Endodermal cell (in vitro differentiated cells): Measurements from ENCODE around the gene NUDT21. TPM values are rescaled to one million over a fixed set of nuclear protein-coding genes. Genes with fewer than 3 reads are reported as not detected.
"Not testable (repeated sequence)": the region's sequence is repeated elsewhere in the genome, so short reads cannot be mapped to it uniquely, and the experiment has no call there.

Experiments used
- DNase-seq: peaks from one replicate; pipeline ENCODE4 v3.0.0-alpha.2; 2017
- H3K27ac ChIP-seq: 2 replicates; pipeline ENCODE4 v1.5.1; 2013; ENCODE audit warnings: mild to moderate bottlenecking, low read depth, low read length, moderate library complexity
- H3K27me3 ChIP-seq: 2 replicates; pipeline ENCODE4 v1.6.1; 2013; ENCODE audit warnings: mild to moderate bottlenecking, low read length, moderate library complexity; ENCODE audit not compliant: insufficient read depth, control insufficient read depth, poor library complexity, severe bottlenecking
- H3K36me3 ChIP-seq: 2 replicates; pipeline ENCODE4 v1.7.0; 2013; ENCODE audit warnings: mild to moderate bottlenecking, low read length, moderate library complexity; ENCODE audit not compliant: control insufficient read depth, insufficient read depth
- H3K4me1 ChIP-seq: one replicate; pipeline ENCODE4 v1.7.0; 2013; ENCODE audit warnings: low read length; ENCODE audit not compliant: control insufficient read depth, insufficient read depth
- H3K4me3 ChIP-seq: 2 replicates; pipeline ENCODE4 v1.5.1; 2013; ENCODE audit warnings: mild to moderate bottlenecking, low read length, moderate library complexity
- H3K9ac ChIP-seq: 2 replicates; pipeline ENCODE4 v1.6.1; 2013; ENCODE audit warnings: mild to moderate bottlenecking, low read length, moderate library complexity; ENCODE audit not compliant: poor library complexity, severe bottlenecking; ENCODE audit errors: extremely low read depth
- H3K9me3 ChIP-seq: 2 replicates; pipeline ENCODE4 v1.6.1; 2013; ENCODE audit warnings: mild to moderate bottlenecking, low read length, moderate library complexity; ENCODE audit not compliant: control insufficient read depth
- H3K27ac Mint-ChIP-seq: 2 replicates; pipeline ENCODE4 v1.8.0; 2020; ENCODE audit warnings: mixed read lengths
- H3K27me3 Mint-ChIP-seq: 2 replicates; pipeline ENCODE4 v1.8.0; 2021; ENCODE audit warnings: mild to moderate bottlenecking, mixed read lengths; ENCODE audit not compliant: insufficient read depth
- H3K36me3 Mint-ChIP-seq: 2 replicates; pipeline ENCODE4 v1.8.0; 2020; ENCODE audit warnings: low read depth, mixed read lengths
- H3K4me1 Mint-ChIP-seq: 2 replicates; pipeline ENCODE4 v1.8.0; 2020; ENCODE audit warnings: mixed read lengths
- H3K4me3 Mint-ChIP-seq: 2 replicates; pipeline ENCODE4 v1.8.0; 2020; ENCODE audit warnings: mild to moderate bottlenecking, moderate library complexity, mixed read lengths
- H3K9me3 Mint-ChIP-seq: 2 replicates; pipeline ENCODE4 v1.8.0; 2020; ENCODE audit warnings: mild to moderate bottlenecking, mixed read lengths
- WGBS, 2 experiments: methylation state at CpG; one replicate each; pipeline versions ENCODE4 v1.1.5 to v1.1.7; 2013; ENCODE audit warnings: missing lambda C conversion rate in 2 of 2, mixed read lengths in 1 of 2; ENCODE audit not compliant: insufficient coverage in 1 of 2, insufficient read length in 1 of 2; 5-methylcytosine and 5-hydroxymethylcytosine counted together
- total RNA-seq, 2 donors: library from RNA; stranded (reverse); fragmentation: NEBNext Ultra II Directional in 1 of 2; extraction: Animal tissue kit (Norgen Biotek cat#: 25700) in 1 of 2; gene quantifications; 2 replicates in 1 of 2; 3 replicates in 1 of 2; pipeline ENCODE4 v1.2.1, GENCODE V29; 2021
- TF ChIP-seq, protein P1 (sequence below): fragments of 200-600 bp; sonication (generic); conservative IDR thresholded peaks from 2 replicates; pipeline ENCODE4 v1.5.0; 2021; ENCODE audit warnings: antibody characterized with exemption, mild to moderate bottlenecking

Gene NUDT21
- total RNA-seq, 2 donors from 2014 or later, result 177 to 185 TPM

DNA sequence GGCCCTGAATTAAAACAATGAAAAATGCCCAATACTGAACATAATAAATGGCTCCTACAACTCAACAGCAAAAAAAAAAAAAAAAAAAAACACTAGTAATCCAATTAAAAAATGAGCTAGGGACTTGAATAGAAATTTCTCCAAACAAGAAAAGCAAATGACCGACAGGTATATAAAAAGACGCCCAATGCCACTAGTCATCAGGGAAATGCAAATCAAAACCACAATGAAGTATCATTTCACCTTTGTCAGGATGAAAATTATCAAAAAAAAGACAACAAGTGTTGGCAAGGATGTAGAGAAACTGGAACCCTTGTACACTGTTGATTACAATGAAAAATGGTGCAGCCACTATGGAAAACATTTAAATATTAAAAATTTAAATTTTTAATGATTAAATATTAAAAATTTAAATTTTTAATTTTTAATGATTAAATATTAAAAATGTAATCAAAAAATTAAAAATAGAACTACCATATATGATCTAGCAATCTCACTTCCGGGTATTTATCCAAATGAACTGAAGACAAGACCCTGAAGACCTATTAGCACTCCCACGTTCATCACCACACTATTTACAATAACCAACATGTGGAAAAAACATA, 40.6 kb upstream of the NUDT21 start:
- Histone ChIP-seq H3K27ac (no peak overlapping the region), H3K9ac (no peak overlapping the region), H3K27me3 (no peaks in the 10 kb centered on the region), H3K9me3 (no peaks in the 10 kb centered on the region), H3K4me3 (no peak overlapping the region), H3K4me1 (no peaks in the 10 kb centered on the region), H3K36me3 (peaks cover 16% of the 10 kb centered on the region)
- Mint-ChIP-seq H3K4me1 (no peaks in the 10 kb centered on the region), H3K27ac (no peak overlapping the region), H3K36me3 (peaks cover 30% of the 10 kb centered on the region), H3K9me3 (no peaks in the 10 kb centered on the region), H3K27me3 (no peaks in the 10 kb centered on the region), H3K4me3 (no peak overlapping the region)
- no peak for DNase-seq
- TF ChIP-seq, protein P1, sequence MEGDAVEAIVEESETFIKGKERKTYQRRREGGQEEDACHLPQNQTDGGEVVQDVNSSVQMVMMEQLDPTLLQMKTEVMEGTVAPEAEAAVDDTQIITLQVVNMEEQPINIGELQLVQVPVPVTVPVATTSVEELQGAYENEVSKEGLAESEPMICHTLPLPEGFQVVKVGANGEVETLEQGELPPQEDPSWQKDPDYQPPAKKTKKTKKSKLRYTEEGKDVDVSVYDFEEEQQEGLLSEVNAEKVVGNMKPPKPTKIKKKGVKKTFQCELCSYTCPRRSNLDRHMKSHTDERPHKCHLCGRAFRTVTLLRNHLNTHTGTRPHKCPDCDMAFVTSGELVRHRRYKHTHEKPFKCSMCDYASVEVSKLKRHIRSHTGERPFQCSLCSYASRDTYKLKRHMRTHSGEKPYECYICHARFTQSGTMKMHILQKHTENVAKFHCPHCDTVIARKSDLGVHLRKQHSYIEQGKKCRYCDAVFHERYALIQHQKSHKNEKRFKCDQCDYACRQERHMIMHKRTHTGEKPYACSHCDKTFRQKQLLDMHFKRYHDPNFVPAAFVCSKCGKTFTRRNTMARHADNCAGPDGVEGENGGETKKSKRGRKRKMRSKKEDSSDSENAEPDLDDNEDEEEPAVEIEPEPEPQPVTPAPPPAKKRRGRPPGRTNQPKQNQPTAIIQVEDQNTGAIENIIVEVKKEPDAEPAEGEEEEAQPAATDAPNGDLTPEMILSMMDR, result no peak
- WGBS, 2 experiments, result 87% methylated on average over 4 of the region's 4 CpGs; no CpG with 5 or more reads in 1 of the 2 experiments

DNA sequence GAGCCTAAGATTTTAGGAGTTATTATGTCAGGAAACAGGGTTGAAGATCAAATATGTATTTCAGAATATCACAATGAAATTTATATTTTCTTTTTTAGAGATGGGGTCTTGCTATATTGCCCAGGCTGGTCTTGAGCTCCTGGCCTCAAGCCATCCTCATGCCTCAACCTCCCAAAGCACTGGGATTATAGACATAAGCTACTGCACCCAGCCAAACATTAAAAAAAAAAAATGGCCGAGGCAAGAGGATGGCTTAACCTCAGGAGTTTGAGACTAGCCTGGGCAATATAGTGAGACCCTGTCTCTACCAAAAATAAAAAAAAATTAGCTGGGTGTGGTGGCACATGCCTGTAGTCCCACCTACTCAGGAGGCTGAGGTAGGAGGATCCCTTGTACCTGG, 37.7 kb upstream of the NUDT21 start:
- H3K27ac Mint-ChIP-seq, H3K27me3 ChIP-seq, H3K4me1 ChIP-seq, H3K4me1 Mint-ChIP-seq, H3K9me3 ChIP-seq, H3K9me3 Mint-ChIP-seq, DNase-seq, H3K9ac ChIP-seq, H3K27me3 Mint-ChIP-seq, H3K4me3 ChIP-seq, H3K4me3 Mint-ChIP-seq, H3K27ac ChIP-seq: not testable (repeated sequence)
- 100% methylated on average over 1 of the region's 1 CpG; no CpG with 5 or more reads in 1 of the 2 experiments for WGBS, 2 experiments
- peaks cover 32% of the 10 kb centered on the region for H3K36me3 Mint-ChIP-seq
- H3K36me3 ChIP-seq, result peaks cover 22% of the 10 kb centered on the region

DNA sequence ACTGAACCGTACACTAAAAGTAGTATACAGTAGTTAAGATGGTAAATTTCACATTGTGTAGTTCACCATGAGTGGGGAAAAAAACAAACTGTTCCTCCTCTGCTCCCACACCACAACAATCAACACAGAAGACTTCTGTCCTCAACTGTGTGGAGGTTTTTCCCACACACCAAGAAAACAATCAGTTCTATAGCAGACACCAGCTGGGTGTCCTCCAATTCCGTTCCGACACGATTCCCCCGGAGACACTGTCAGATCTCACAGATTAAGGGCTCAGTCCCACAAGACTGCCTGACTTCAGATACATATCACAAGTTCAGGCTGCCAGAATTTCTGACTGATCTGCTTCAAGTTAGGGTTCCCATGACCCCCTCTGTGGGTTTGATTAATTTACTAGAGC, 36.9 kb upstream of the NUDT21 start:
- Mint-ChIP-seq H3K27me3 (no peaks in the 10 kb centered on the region), H3K4me1 (no peaks in the 10 kb centered on the region), H3K4me3 (no peak overlapping the region), H3K27ac (no peak overlapping the region), H3K36me3 (peaks cover 36% of the 10 kb centered on the region), H3K9me3 (no peaks in the 10 kb centered on the region)
- H3K9me3 ChIP-seq, result no peaks in the 10 kb centered on the region
- H3K4me3 ChIP-seq, result no peak overlapping the region
- H3K4me1 ChIP-seq, result no peaks in the 10 kb centered on the region
- TF ChIP-seq, protein P1, result no peak
- no peaks in the 10 kb centered on the region for H3K27me3 ChIP-seq
- H3K9ac ChIP-seq, result no peak overlapping the region
- WGBS, 2 experiments, result 79 to 98% methylated on average over 4 to 5 of the region's 5 CpGs
- no peak overlapping the region for H3K27ac ChIP-seq
- H3K36me3 ChIP-seq, result peaks cover 29% of the 10 kb centered on the region
- DNase-seq, result no peak

DNA sequence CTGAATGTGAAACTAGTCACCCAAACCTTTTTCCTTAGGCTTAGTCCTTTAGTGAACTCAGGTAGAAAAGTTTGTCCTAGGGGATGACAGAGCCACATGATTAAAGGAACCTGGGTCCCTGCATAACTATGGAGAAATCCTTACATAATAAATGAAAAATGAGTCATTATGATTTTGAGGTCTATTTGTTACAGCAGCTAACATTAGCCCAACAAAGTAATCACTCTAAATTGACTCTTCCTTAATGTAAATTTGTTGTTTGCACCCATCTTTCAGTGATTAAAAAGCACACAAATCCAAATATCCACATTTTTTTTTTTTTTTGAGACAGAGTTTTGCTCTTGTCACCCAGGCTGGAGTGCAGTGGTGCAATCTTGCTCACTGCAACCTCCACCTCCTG, 32.3 kb upstream of the NUDT21 start:
- Mint-ChIP-seq H3K9me3 (no peaks in the 10 kb centered on the region), H3K4me3 (no peak overlapping the region), H3K27ac (no peak overlapping the region), H3K36me3 (peaks cover 36% of the 10 kb centered on the region), H3K4me1 (peaks cover 3% of the 10 kb centered on the region), H3K27me3 (no peaks in the 10 kb centered on the region)
- Histone ChIP-seq H3K36me3 (peaks cover 51% of the 10 kb centered on the region), H3K27me3 (no peaks in the 10 kb centered on the region), H3K9ac (no peak overlapping the region), H3K9me3 (no peaks in the 10 kb centered on the region), H3K4me3 (no peak overlapping the region), H3K4me1 (peaks cover 2% of the 10 kb centered on the region), H3K27ac (no peak overlapping the region)
- no peak for DNase-seq
- TF ChIP-seq, protein P1, result no peak
